Upper lobe of left lung (tissue), 4 donors: ENCODE measurements around the gene NPAS1.

Source experiments
- EP300 ChIP-seq, 4 donors: sonication (generic); formaldehyde crosslinking; IDR thresholded peaks; one replicate each; pipeline ENCODE4 v1.5.1; 2017; ENCODE audit warnings: antibody characterized with exemption in 4 of 4, control low read depth in 2 of 4
- POLR2A ChIP-seq, 4 donors: fragments of 450-650 bp; IDR thresholded peaks; one replicate each; pipeline ENCODE4 v1.5.1; 2016 to 2017; ENCODE audit warnings: antibody characterized with exemption in 4 of 4, mild to moderate bottlenecking in 2 of 4
- POLR2AphosphoS5 ChIP-seq, 2 donors: sonication (generic); formaldehyde crosslinking; IDR thresholded peaks; one replicate each; pipeline ENCODE4 v1.5.1; 2017; ENCODE audit warnings: antibody characterized with exemption in 2 of 2
- TF ChIP-seq, protein P1 (sequence below), 6 experiments: fragments of 450-650 bp in 4 of 6; fragments of 200-600 bp in 2 of 6; sonication (generic) in 2 of 6; IDR thresholded peaks; one replicate each; pipeline ENCODE4 v1.5.1; 2016 to 2019; ENCODE audit warnings: antibody characterized with exemption in 6 of 6

- TF ChIP-seq, protein P1, sequence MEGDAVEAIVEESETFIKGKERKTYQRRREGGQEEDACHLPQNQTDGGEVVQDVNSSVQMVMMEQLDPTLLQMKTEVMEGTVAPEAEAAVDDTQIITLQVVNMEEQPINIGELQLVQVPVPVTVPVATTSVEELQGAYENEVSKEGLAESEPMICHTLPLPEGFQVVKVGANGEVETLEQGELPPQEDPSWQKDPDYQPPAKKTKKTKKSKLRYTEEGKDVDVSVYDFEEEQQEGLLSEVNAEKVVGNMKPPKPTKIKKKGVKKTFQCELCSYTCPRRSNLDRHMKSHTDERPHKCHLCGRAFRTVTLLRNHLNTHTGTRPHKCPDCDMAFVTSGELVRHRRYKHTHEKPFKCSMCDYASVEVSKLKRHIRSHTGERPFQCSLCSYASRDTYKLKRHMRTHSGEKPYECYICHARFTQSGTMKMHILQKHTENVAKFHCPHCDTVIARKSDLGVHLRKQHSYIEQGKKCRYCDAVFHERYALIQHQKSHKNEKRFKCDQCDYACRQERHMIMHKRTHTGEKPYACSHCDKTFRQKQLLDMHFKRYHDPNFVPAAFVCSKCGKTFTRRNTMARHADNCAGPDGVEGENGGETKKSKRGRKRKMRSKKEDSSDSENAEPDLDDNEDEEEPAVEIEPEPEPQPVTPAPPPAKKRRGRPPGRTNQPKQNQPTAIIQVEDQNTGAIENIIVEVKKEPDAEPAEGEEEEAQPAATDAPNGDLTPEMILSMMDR (IDR thresholded peaks at IDR 0.05): no peak
- TF ChIP-seq POLR2AphosphoS5 (IDR thresholded peaks at IDR 0.05) (no peak), EP300 (IDR thresholded peaks at IDR 0.05) (no peak), POLR2A (IDR thresholded peaks at IDR 0.05) (no peak)
Observed at GRCh38 chr19:47068876-47069406, 49.3 kb downstream of the NPAS1 start.
